IMR-90 (cell line): ENCODE measurements around the gene SUPT3H. TPM values are rescaled to one million over a fixed set of nuclear protein-coding genes. Genes with fewer than 3 reads are reported as not detected.
A peak's percentile ranks its signal among the peaks of the same experiment; 100 is the strongest.

Experiments used
- ATAC-seq: fragments of 200-7000 bp; cut with Tn5 transposase; 2 replicates; pipeline ENCODE4 v1.9.1; 2020; ENCODE audit warnings: low read depth, mild to moderate bottlenecking, moderate library complexity
- BruUV-seq: library from RNA; stranded (reverse); fragments of 400-500 nt; replicated peaks from 2 replicates; lab custom pipeline; 2021; lab: Mats Ljungman, UMichigan
- CTCF ChIA-PET: fragments of 300-600 bp; formaldehyde crosslinking; extraction: SDS; loops from one replicate; lab custom pipeline; 2021; ENCODE audit warnings: antibody characterized with exemption; lab: Yijun Ruan, JAX
- POLR2A ChIA-PET: fragments of 300-600 bp; sonication (Branson Sonifier 250); formaldehyde crosslinking; loops from one replicate; lab custom pipeline; 2022; ENCODE audit warnings: antibody characterized with exemption; ENCODE audit not compliant: unreplicated experiment; lab: Charles Lee
- DNase-seq: peaks from one replicate; pipeline ENCODE4 v3.0.0; 2013
- H2AFZ ChIP-seq: replicated peaks from 2 replicates; pipeline ENCODE3; 2013; ENCODE audit warnings: low read length, mild to moderate bottlenecking; ENCODE audit not compliant: poor library complexity
- H2AK5ac ChIP-seq: 2 replicates; pipeline ENCODE4 v1.6.1; 2013; ENCODE audit warnings: low read depth, low read length, inconsistent platforms
- H2AK9ac ChIP-seq: replicated peaks from 2 replicates; pipeline ENCODE3; 2013; ENCODE audit warnings: mild to moderate bottlenecking, low read depth, low read length, moderate library complexity; ENCODE audit not compliant: poor library complexity
- H2BK120ac ChIP-seq: 2 replicates; pipeline ENCODE4 v1.6.1; 2013; ENCODE audit warnings: low read depth, low read length, inconsistent platforms
- H2BK15ac ChIP-seq: 3 replicates; pipeline ENCODE4 v1.6.1; 2013; ENCODE audit warnings: low read depth, low read length, inconsistent platforms
- H2BK20ac ChIP-seq: 2 replicates; pipeline ENCODE4 v1.6.1; 2013; ENCODE audit warnings: low read depth, mild to moderate bottlenecking, inconsistent platforms, low read length, moderate library complexity
- H2BK5ac ChIP-seq: 2 replicates; pipeline ENCODE4 v1.6.1; 2013; ENCODE audit warnings: mild to moderate bottlenecking, low read depth, low read length, inconsistent platforms; ENCODE audit not compliant: poor library complexity, severe bottlenecking
- H3K14ac ChIP-seq: replicated peaks from 2 replicates; pipeline ENCODE4 v1.6.1; 2013; ENCODE audit warnings: low read depth, low read length, inconsistent platforms
- H3K18ac ChIP-seq: 2 replicates; pipeline ENCODE4 v1.6.1; 2013; ENCODE audit warnings: low read depth, low read length, control low read depth
- H3K23ac ChIP-seq: 2 replicates; pipeline ENCODE4 v1.6.1; 2013; ENCODE audit warnings: low read depth, low read length, inconsistent platforms
- H3K27ac ChIP-seq: 2 replicates; pipeline ENCODE4 v1.5.1; 2013; ENCODE audit warnings: mild to moderate bottlenecking, control low read depth, low read length; ENCODE audit not compliant: insufficient read depth
- H3K27me3 ChIP-seq: 2 replicates; pipeline ENCODE4 v1.6.1; 2013; ENCODE audit warnings: low read length; ENCODE audit not compliant: control insufficient read depth, insufficient read depth
- H3K36me3 ChIP-seq: 2 replicates; pipeline ENCODE4 v1.6.1; 2013; ENCODE audit warnings: low read length, mixed read lengths; ENCODE audit not compliant: control insufficient read depth, insufficient read depth
- H3K4ac ChIP-seq: 2 replicates; pipeline ENCODE4 v1.6.1; 2013; ENCODE audit warnings: low read depth, low read length, inconsistent platforms
- H3K4me1 ChIP-seq: 2 replicates; pipeline ENCODE4 v1.6.1; 2013; ENCODE audit warnings: low read length, mixed read lengths; ENCODE audit not compliant: control insufficient read depth, insufficient read depth
- H3K4me2 ChIP-seq: 2 replicates; pipeline ENCODE4 v1.6.1; 2013; ENCODE audit warnings: low read depth, mild to moderate bottlenecking, control low read depth, low read length, moderate library complexity
- H3K4me3 ChIP-seq: 2 replicates; pipeline ENCODE4 v1.5.1; 2013; ENCODE audit warnings: low read depth, mild to moderate bottlenecking, control low read depth, low read length, moderate library complexity; ENCODE audit not compliant: insufficient read depth
- H3K56ac ChIP-seq: 2 replicates; pipeline ENCODE4 v1.6.1; 2013; ENCODE audit warnings: low read length, inconsistent platforms; ENCODE audit not compliant: insufficient read depth; ENCODE audit errors: extremely low read depth
- H3K79me1 ChIP-seq, 2 experiments: 2 replicates each; pipeline ENCODE4 v1.6.1; 2013; ENCODE audit warnings: low read length in 2 of 2, inconsistent platforms in 1 of 2, low read depth in 1 of 2
- H3K9ac ChIP-seq: 2 replicates; pipeline ENCODE4 v1.6.1; 2013; ENCODE audit warnings: low read depth, low read length, control low read depth
- H3K9me1 ChIP-seq: 2 replicates; pipeline ENCODE4 v1.6.1; 2013; ENCODE audit warnings: low read length, inconsistent platforms; ENCODE audit not compliant: insufficient read depth
- H3K9me3 ChIP-seq: 2 replicates; pipeline ENCODE4 v1.6.1; 2013; ENCODE audit warnings: low read length; ENCODE audit not compliant: control insufficient read depth, insufficient read depth
- H4K20me1 ChIP-seq: 2 replicates; pipeline ENCODE4 v1.6.1; 2013; ENCODE audit warnings: low read length, inconsistent platforms; ENCODE audit not compliant: insufficient read depth
- H4K5ac ChIP-seq: 2 replicates; pipeline ENCODE4 v1.6.1; 2013; ENCODE audit warnings: mild to moderate bottlenecking, low read depth, low read length, control low read depth
- H4K8ac ChIP-seq, 2 experiments: 2 replicates each; pipeline ENCODE4 v1.6.1; 2013; ENCODE audit warnings: low read depth in 2 of 2, low read length in 2 of 2, control low read depth in 1 of 2, inconsistent platforms in 1 of 2
- H4K91ac ChIP-seq: 2 replicates; pipeline ENCODE4 v1.6.1; 2013; ENCODE audit warnings: low read depth, low read length, inconsistent platforms; ENCODE audit not compliant: insufficient read depth
- CEBPB ChIP-seq: IDR thresholded peaks from 2 replicates; pipeline ENCODE4 v1.6.1; 2012; ENCODE audit warnings: low read depth, low read length, improper control_type of control experiment
- CHD1 ChIP-seq: IDR thresholded peaks from 2 replicates; pipeline ENCODE4 v1.6.1; 2012; ENCODE audit warnings: low read depth, low read length, improper control_type of control experiment
- FOS ChIP-seq: fragments of 150-350 bp; IDR thresholded peaks from 2 replicates; pipeline ENCODE4 v1.6.1; 2016; ENCODE audit warnings: low read depth, low read length
- WGBS, 2 experiments: methylation state at CpG; one replicate each; pipeline versions ENCODE4 v1.1.5 to v1.1.7; 2013; ENCODE audit warnings: missing lambda C conversion rate in 2 of 2; ENCODE audit not compliant: insufficient read length in 1 of 2; ENCODE audit errors: extremely low coverage in 2 of 2; 5-methylcytosine and 5-hydroxymethylcytosine counted together
- dilution Hi-C: fragments of 300-500 bp; cut with HindIII; formaldehyde crosslinking; loops from one replicate; pipeline ENCODE4 v1.14.3; 2018; ENCODE audit warnings: low sequenced_read_pairs; ENCODE audit not compliant: unreplicated experiment
- in situ Hi-C: fragments of 300-500 bp; cut with MboI; formaldehyde crosslinking; loops from 3 replicates; pipeline ENCODE4 v1.14.3; 2019; ENCODE audit warnings: low sequenced_read_pairs, inconsistent platforms, mixed read lengths
- intact Hi-C: fragments of 100-400 bp; cut with micrococcal nuclease; formaldehyde crosslinking; loops from 2 replicates; pipeline ENCODE4 v1.10.0; 2022
- polyA plus RNA-seq, 3 experiments: library from polyadenylated mRNA; depleted of rRNA; stranded (reverse); fragments of >200 nt; gene quantifications; 2 replicates each; pipeline ENCODE4 v1.2.3, GENCODE V29; 2012; ENCODE audit warnings: low replicate concordance in 1 of 3
- total RNA-seq: library from RNA; depleted of rRNA; stranded (reverse); fragments of >200 nt; gene quantifications from 2 replicates; pipeline ENCODE4 v1.2.3, GENCODE V29; 2012

The SUPT3H gene
- total and polyA plus RNA-seq, 2 of the 4 experiments (the other 2 are of a cell fraction), result 4.5 to 5.0 TPM

DNA sequence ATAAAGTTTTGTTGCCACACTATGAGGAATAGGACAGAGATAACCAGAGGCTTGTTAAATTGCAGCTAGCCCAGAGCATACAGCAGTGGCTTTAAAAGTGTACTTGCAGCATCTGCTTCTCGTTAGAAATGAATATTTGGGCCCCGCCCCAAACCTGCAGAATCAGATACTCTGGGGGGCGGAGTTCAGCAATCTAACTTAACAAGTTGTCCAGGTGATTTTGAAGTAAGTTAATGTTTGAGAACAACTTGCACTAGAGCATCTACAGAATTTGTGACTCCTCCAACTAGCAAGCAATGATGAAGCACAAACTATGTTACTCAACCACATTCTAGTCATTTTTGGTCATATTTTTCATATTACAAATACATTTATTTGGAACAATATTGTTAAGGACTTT, 10.6 kb upstream of the SUPT3H start:
- DNase-seq (peak; percentile 45), ATAC-seq (peak; percentile 68)
- no peak overlapping the region for H2AK9ac ChIP-seq
- H3K27ac ChIP-seq, result no peak overlapping the region
- H4K5ac ChIP-seq, result no peak overlapping the region
- H3K14ac ChIP-seq, result no peak overlapping the region
- ChIA-PET CTCF (no interaction called here), POLR2A (no interaction called here)
- no peak overlapping the region for H2BK120ac ChIP-seq
- H4K20me1 ChIP-seq, result no peaks in the 10 kb centered on the region
- H2BK15ac ChIP-seq, result no peak overlapping the region
- H3K9me1 ChIP-seq, result no peaks in the 10 kb centered on the region
- no peak overlapping the region for H3K18ac ChIP-seq
- WGBS, 2 experiments, result no CpG with 5 or more reads among the region's 3 CpGs
- BruUV-seq, result no TSS peak
- H3K4me2 ChIP-seq, result no peak overlapping the region
- in situ Hi-C loops, result no loop called here
- H2AK5ac ChIP-seq, result no peak overlapping the region
- H2AFZ ChIP-seq, result no peak overlapping the region
- intact Hi-C loops, result no loop called here
- dilution Hi-C loops, result no loop called here
- H3K9ac ChIP-seq, result no peak overlapping the region
- H3K4me1 ChIP-seq, result peaks cover 3% of the 10 kb centered on the region
- no peaks in the 10 kb centered on the region for H3K27me3 ChIP-seq
- no peak overlapping the region for H3K56ac ChIP-seq
- H3K9me3 ChIP-seq, result no peaks in the 10 kb centered on the region
- no peak overlapping the region for H4K91ac ChIP-seq
- TF ChIP-seq CHD1 (no peak), CEBPB (peak; percentile 45; the same call in 1 of the 2 replicates), FOS (no peak)
- H3K79me1 ChIP-seq, result no peaks in the 10 kb centered on the region
- H3K36me3 ChIP-seq, result no peaks in the 10 kb centered on the region
- no peak overlapping the region for H2BK5ac ChIP-seq
- no peak overlapping the region for H2BK20ac ChIP-seq
- H3K4me3 ChIP-seq, result no peak overlapping the region
- no peak overlapping the region for H4K8ac ChIP-seq
- H3K4ac ChIP-seq, result no peak overlapping the region
- no peak overlapping the region for H3K23ac ChIP-seq
